ENCODE data around the gene RWDD2A.
A peak's percentile ranks its signal among the peaks of the same experiment; 100 is the strongest.

The RWDD2A gene

GRCh38 chr6:83199173-83199862, 6.2 kb downstream of the RWDD2A start:
- no peak for DNase-seq

- DNase-seq, result no peak
Measured at GRCh38 chr6:83199863-83200225, 6.7 kb downstream of the RWDD2A start.

DNA sequence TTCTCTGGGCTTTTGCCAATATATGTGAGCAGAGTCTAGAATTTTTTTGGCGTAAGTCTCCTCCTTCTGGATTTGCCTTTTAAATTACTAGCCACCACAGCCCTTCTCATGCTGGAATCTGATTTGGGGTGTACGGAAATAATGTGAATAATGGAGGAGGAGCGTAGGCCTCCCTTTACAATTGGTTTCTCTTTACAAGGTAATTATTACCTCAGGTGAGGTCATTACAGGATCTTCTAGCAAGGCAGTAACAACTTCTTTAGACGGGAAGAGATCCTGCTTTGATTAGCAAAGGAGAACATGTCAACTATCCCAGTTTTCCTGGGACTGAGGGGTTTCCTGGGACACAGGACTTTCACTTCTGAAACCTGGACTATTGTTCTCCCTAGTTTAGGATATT, 8.9 kb downstream of the RWDD2A start:
- DNase-seq, result no peak

GRCh38 chr6:83215131-83216047, 22.2 kb downstream of the RWDD2A start:
- DNase-seq, result peak; percentile 57

- DNase-seq, result no peak
Measured at GRCh38 chr6:83216806-83217205, 23.6 kb downstream of the RWDD2A start.

DNA sequence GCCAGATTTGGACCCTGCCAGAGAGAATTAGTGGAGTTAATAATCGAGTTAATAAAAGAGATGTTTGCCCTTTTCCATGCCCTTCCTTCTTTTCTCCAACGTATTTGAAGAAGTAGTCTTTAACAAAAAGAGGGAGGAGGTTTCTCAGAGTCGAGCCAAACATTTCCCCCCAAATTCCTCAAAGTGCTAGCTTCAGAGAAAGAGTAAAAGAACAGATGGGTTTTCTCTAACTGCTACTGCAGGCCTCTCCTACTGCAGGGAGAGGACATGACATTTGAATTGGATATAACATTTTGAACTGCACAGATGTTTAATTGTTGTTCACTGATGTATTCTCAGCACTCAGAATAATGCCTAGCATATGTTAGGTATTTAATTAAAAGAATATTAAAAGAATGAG, 25.5 kb downstream of the RWDD2A start:
- no peak for DNase-seq

DNA sequence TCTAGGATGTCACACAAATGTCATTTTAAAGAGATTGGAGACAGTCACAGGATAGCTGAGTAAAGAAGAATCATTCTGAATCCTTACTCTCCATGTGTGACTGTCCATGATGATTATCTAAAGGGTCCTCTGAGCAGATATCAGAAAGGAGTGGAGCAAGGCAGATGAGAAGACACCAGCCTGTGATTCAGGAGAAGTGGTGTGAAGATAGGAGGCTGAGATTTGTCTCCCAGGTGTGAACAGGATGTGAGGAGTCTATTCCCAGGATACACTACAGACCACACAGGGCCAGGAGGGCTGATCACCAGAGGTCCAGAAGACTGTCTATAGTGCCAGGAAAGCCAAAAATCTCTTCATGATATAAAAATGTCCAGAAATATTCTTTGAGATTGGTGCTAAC, 27.0 kb downstream of the RWDD2A start:
- DNase-seq, result no peak

DNA sequence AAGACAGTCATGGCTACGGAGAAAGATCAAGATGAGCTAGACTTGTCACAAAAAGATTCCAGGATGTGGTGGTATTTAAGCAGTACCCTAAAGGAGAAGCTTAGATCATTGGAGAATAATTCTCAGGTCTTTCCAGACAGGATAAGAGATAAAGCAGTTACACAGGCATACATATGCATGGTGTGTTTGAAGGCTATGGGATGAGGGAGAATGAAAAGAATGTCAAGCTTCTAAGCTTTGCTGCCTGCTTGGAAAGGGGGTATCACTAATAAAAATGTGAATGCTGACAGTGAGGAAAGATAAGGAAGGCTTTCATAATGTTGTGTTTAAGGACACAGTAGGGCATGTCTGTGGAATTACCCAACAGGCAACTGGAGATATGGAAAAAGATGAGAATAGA, 28.1 kb downstream of the RWDD2A start:
- no peak for DNase-seq

- DNase-seq, result no peak
Measured at GRCh38 chr6:83221889-83222479, 28.8 kb downstream of the RWDD2A start.

DNA sequence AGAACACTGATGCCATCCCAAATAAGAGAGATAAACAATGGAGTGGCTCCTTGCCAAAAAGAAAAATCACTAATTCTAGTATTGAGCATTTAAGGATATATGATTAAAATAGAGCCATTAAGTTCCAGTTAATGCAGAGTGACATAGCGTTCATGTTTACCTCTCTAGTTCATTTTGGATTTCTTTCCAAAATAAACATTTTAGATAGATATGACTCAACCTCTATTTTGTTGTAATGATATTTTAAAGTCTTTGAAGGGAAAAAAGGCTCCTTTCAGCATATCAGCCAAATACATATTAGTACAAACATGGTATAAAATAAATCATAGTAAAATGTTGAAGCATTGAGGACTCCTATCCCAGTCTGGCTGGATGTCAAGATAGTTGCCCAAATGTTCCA, 33.4 kb downstream of the RWDD2A start:
- no peak for DNase-seq

GRCh38 chr6:83231146-83231545, 38.0 kb downstream of the RWDD2A start:
- no peak for DNase-seq

GRCh38 chr6:83247471-83247870, 54.3 kb downstream of the RWDD2A start:
- no peak for DNase-seq

All from activated CD8-positive, alpha-beta memory T cell treated with anti-CD3 and anti-CD28 coated beads, Interleukin-2, amount 50 U/mL, for 48 hours (primary cell).